ENCODE data around the gene STON1. TPM values are rescaled to one million over a fixed set of nuclear protein-coding genes. Genes with fewer than 3 reads are reported as not detected.

STON1 gene
- total and polyA plus RNA-seq, 2 donors (not counting 3 experiments of a cell fraction or from before 2014, with no cell fraction given): 6.3 to 12.1 TPM

DNA sequence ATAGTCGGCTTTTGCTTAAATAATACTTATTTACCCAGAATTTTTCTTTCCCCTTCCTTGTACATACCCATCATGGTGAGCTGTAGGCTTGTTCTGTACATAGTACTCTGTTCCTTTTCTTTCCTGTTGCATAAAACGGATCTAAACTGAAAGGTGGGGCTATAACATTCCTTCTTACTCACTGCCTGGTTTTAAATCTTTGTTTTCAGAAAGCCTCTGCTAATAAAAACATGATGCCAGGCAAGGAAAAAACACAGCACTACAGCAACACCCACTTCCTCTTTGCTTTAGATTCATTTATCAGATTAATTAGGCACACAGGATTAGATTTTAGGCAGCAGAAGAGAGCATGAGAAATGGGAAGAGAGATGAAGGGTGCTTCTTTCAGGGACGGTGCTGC, 19.6 kb upstream of the STON1 start:
- H3K79me2 ChIP-seq (ENCODE audit: control insufficient read depth, insufficient read depth, low read length): no peaks in the 10 kb centered on the region
- no peaks in the 10 kb centered on the region for H3K9me1 ChIP-seq (replicated peaks; ENCODE audit: control insufficient read depth, extremely low read depth, insufficient read depth, low read length)
- peak; percentile 80 for FAIRE-seq
- no peaks in the 10 kb centered on the region for H3K36me3 ChIP-seq (ENCODE audit: control insufficient read depth in 2 of 2, extremely low read depth in 1 of 2, insufficient read depth in 2 of 2, low read length in 2 of 2)
- dilution Hi-C loops (cut with MboI; ENCODE audit: extremely low pct_ligation_motif_present, low sequenced_read_pairs) (no loop called here), intact Hi-C loops (cut with micrococcal nuclease) (loop anchor here (2.0 kb wide), 2 partner anchors 20 to 78 kb away; partner anchors contain the start of gene STON1)
- H4K20me1 ChIP-seq (replicated peaks; ENCODE audit: control insufficient read depth, extremely low read depth, insufficient read depth, low read length): no peaks in the 10 kb centered on the region
- peaks cover 27% of the 10 kb centered on the region for H3K4me1 ChIP-seq (ENCODE audit: control insufficient read depth, extremely low read depth, insufficient read depth, low read length)
- TF ChIP-seq GATA2 (IDR thresholded peaks at IDR 0.05; ENCODE audit: insufficient read depth, insufficient read length, low read depth, low read length) (peak; percentile 63), POLR2A (IDR thresholded peaks at IDR 0.05; ENCODE audit: low read depth, low read length) (no peak), JUN (IDR thresholded peaks at IDR 0.05; ENCODE audit: borderline replicate concordance, insufficient read depth, insufficient read length, low read depth) (no peak), FOS (IDR thresholded peaks at IDR 0.05; ENCODE audit: borderline replicate concordance, insufficient read depth, low read length) (peak; percentile 23)
- TF ChIP-seq, protein P1, sequence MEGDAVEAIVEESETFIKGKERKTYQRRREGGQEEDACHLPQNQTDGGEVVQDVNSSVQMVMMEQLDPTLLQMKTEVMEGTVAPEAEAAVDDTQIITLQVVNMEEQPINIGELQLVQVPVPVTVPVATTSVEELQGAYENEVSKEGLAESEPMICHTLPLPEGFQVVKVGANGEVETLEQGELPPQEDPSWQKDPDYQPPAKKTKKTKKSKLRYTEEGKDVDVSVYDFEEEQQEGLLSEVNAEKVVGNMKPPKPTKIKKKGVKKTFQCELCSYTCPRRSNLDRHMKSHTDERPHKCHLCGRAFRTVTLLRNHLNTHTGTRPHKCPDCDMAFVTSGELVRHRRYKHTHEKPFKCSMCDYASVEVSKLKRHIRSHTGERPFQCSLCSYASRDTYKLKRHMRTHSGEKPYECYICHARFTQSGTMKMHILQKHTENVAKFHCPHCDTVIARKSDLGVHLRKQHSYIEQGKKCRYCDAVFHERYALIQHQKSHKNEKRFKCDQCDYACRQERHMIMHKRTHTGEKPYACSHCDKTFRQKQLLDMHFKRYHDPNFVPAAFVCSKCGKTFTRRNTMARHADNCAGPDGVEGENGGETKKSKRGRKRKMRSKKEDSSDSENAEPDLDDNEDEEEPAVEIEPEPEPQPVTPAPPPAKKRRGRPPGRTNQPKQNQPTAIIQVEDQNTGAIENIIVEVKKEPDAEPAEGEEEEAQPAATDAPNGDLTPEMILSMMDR (IDR thresholded peaks at IDR 0.05; ENCODE audit: extremely low read depth in 1 of 2, insufficient read depth in 1 of 2, low read depth in 1 of 2, low read length in 2 of 2): no peak
- TF ChIP-seq, protein P2, sequence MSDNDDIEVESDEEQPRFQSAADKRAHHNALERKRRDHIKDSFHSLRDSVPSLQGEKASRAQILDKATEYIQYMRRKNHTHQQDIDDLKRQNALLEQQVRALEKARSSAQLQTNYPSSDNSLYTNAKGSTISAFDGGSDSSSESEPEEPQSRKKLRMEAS (IDR thresholded peaks at IDR 0.05; ENCODE audit: insufficient read depth, insufficient read length): no peak
- H3K27me3 ChIP-seq (ENCODE audit: control insufficient read depth in 2 of 2, insufficient read depth in 2 of 2, low read length in 2 of 2): no peaks in the 10 kb centered on the region
- H3K4me2 ChIP-seq (ENCODE audit: insufficient read depth, low read length): peak overlapping the region; percentile 72
- H3K9ac ChIP-seq (replicated peaks; ENCODE audit: extremely low read depth, insufficient read depth, low read length): peak overlapping the region; percentile 12
- no TSS peak for BruUV-seq (replicated peaks)
- H3K9me3 ChIP-seq (replicated peaks; ENCODE audit: control insufficient read depth, insufficient read depth, low read length): no peaks in the 10 kb centered on the region
- CTCF ChIA-PET: interaction anchor here (2.0 kb wide), 1 partner anchor 20 kb away, joined by 7 read pairs; the partner anchor contains the start of gene STON1
- peak overlapping the region; percentile 76 for H3K27ac ChIP-seq (ENCODE audit: insufficient read depth, low read depth, low read length)
- DNase-seq (ENCODE audit: low read depth, low spot score): peak; percentile 85
- H2AFZ ChIP-seq (ENCODE audit: low read depth, low read length): peak overlapping the region; percentile 60
- POLR2A ChIA-PET: no interaction called here
- peak overlapping the region in 1 of 3 experiments; percentile 20 for H3K4me3 ChIP-seq (replicated peaks in 1 of 3; ENCODE audit: insufficient read depth in 1 of 3, low read depth in 1 of 3, low read length in 3 of 3)

Data from endothelial cell of umbilical vein (primary cell).